Astrocyte (in vitro differentiated cells and primary cell): ENCODE measurements around the gene HK3. TPM values are rescaled to one million over a fixed set of nuclear protein-coding genes. Genes with fewer than 3 reads are reported as not detected.

Experiments used
- DNase-seq: peaks from one replicate; pipeline ENCODE4 v3.0.0-alpha.2; 2010; ENCODE audit warnings: low read depth
- FAIRE-seq: peaks from 2 replicates; lab custom pipeline; 2011; peaks lifted over from hg19 to GRCh38; lab: Jason Lieb, UNC
- H2AFZ ChIP-seq: 2 replicates; pipeline ENCODE4 v1.6.0; 2012; ENCODE audit warnings: low read depth, low read length, inconsistent platforms
- H3K27ac ChIP-seq: 2 replicates; pipeline ENCODE4 v1.5.1; 2011; ENCODE audit warnings: low read depth, low read length, inconsistent platforms
- H3K27me3 ChIP-seq: 2 replicates; pipeline ENCODE4 v1.6.0; 2011; ENCODE audit warnings: low read length, inconsistent platforms; ENCODE audit not compliant: insufficient read depth
- H3K36me3 ChIP-seq: 2 replicates; pipeline ENCODE4 v1.5.1; 2011; ENCODE audit warnings: low read length, inconsistent platforms; ENCODE audit not compliant: insufficient read depth
- H3K4me1 ChIP-seq: 2 replicates; pipeline ENCODE4 v1.5.1; 2011; ENCODE audit warnings: low read length, inconsistent platforms; ENCODE audit not compliant: insufficient read depth
- H3K4me2 ChIP-seq: 2 replicates; pipeline ENCODE4 v1.6.0; 2012; ENCODE audit warnings: low read length, inconsistent platforms
- H3K4me3 ChIP-seq: 2 replicates; pipeline ENCODE4 v1.5.1; 2011; ENCODE audit warnings: low read depth, mild to moderate bottlenecking, low read length, inconsistent platforms; ENCODE audit not compliant: insufficient read depth
- H3K79me2 ChIP-seq: 2 replicates; pipeline ENCODE4 v1.6.0; 2012; ENCODE audit warnings: mild to moderate bottlenecking, low read length, inconsistent platforms; ENCODE audit not compliant: insufficient read depth
- H3K9ac ChIP-seq: 2 replicates; pipeline ENCODE4 v1.6.0; 2012; ENCODE audit warnings: mild to moderate bottlenecking, low read length, inconsistent platforms
- H3K9me3 ChIP-seq: 2 replicates; pipeline ENCODE4 v1.5.1; 2012; ENCODE audit warnings: low read depth, mild to moderate bottlenecking, low read length, inconsistent platforms; ENCODE audit not compliant: insufficient read depth
- H4K20me1 ChIP-seq: 2 replicates; pipeline ENCODE4 v1.6.0; 2012; ENCODE audit warnings: low read length, inconsistent platforms; ENCODE audit not compliant: insufficient read depth
- H3K27ac Mint-ChIP-seq: one replicate; pipeline ENCODE4 v1.8.0; 2021; ENCODE audit warnings: mild to moderate bottlenecking, mixed read lengths; ENCODE audit not compliant: unreplicated experiment
- H3K27me3 Mint-ChIP-seq: one replicate; pipeline ENCODE4 v1.8.0; 2021; ENCODE audit warnings: low read depth, mixed read lengths; ENCODE audit not compliant: unreplicated experiment
- H3K36me3 Mint-ChIP-seq: one replicate; pipeline ENCODE4 v1.8.0; 2021; ENCODE audit warnings: low read depth, mixed read lengths; ENCODE audit not compliant: unreplicated experiment
- H3K4me1 Mint-ChIP-seq: one replicate; pipeline ENCODE4 v1.8.0; 2021; ENCODE audit warnings: low read depth, mixed read lengths; ENCODE audit not compliant: unreplicated experiment
- H3K4me3 Mint-ChIP-seq: one replicate; pipeline ENCODE4 v1.8.0; 2021; ENCODE audit warnings: mild to moderate bottlenecking, moderate library complexity, mixed read lengths; ENCODE audit not compliant: unreplicated experiment
- H3K9me3 Mint-ChIP-seq: one replicate; pipeline ENCODE4 v1.8.0; 2021; ENCODE audit warnings: mild to moderate bottlenecking, mixed read lengths; ENCODE audit not compliant: unreplicated experiment
- EZH2 ChIP-seq: IDR thresholded peaks from 2 replicates; pipeline ENCODE4 v1.6.1; 2012; ENCODE audit warnings: mild to moderate bottlenecking, low read length, inconsistent platforms; ENCODE audit not compliant: insufficient read depth
- total RNA-seq: library from RNA; stranded (reverse); gene quantifications from 2 replicates; pipeline ENCODE4 v1.2.1, GENCODE V29; 2021
- TF ChIP-seq, protein P1 (sequence below): IDR thresholded peaks from 2 replicates; pipeline ENCODE4 v1.5.1; 2011; ENCODE audit warnings: low read depth, mild to moderate bottlenecking, inconsistent platforms, low read length, moderate library complexity; ENCODE audit not compliant: insufficient read depth

HK3 gene
- total RNA-seq, 1 donor from 2014 or later: not detected

DNA sequence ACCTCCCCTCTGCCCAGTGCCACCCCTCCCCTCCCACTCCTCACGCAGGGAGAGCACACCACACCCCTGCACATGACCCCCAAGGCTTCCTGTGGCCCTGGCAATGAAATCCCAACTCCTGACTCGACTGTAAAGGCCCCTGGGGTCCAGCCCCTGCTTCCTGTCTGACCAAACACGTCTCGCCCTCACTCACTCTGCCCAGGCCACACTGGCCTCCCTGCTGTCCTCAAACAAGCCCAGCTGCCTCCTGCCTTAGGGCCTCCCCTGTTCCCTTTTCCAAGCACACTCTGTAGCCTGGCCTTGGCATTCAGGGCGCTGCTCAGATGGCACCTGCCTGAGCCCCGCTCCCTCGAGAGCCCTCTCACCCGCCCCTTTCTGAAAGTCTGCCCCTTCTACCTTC, 42.4 kb downstream of the HK3 start:
- Mint-ChIP-seq H3K36me3 (no peaks in the 10 kb centered on the region), H3K27ac (no peak overlapping the region), H3K4me3 (no peak overlapping the region), H3K27me3 (peaks cover 58% of the 10 kb centered on the region), H3K9me3 (no peaks in the 10 kb centered on the region), H3K4me1 (peaks cover 4% of the 10 kb centered on the region)
- Histone ChIP-seq H3K9me3 (no peaks in the 10 kb centered on the region), H3K27ac (no peak overlapping the region), H3K4me1 (no peaks in the 10 kb centered on the region), H3K9ac (no peak overlapping the region), H4K20me1 (no peaks in the 10 kb centered on the region), H3K4me3 (no peak overlapping the region), H2AFZ (no peak overlapping the region), H3K4me2 (no peak overlapping the region), H3K79me2 (no peaks in the 10 kb centered on the region), H3K36me3 (no peaks in the 10 kb centered on the region), H3K27me3 (peaks cover 11% of the 10 kb centered on the region)
- DNase-seq (no peak), FAIRE-seq (no peak)
- no peak for TF ChIP-seq EZH2
- TF ChIP-seq, protein P1, sequence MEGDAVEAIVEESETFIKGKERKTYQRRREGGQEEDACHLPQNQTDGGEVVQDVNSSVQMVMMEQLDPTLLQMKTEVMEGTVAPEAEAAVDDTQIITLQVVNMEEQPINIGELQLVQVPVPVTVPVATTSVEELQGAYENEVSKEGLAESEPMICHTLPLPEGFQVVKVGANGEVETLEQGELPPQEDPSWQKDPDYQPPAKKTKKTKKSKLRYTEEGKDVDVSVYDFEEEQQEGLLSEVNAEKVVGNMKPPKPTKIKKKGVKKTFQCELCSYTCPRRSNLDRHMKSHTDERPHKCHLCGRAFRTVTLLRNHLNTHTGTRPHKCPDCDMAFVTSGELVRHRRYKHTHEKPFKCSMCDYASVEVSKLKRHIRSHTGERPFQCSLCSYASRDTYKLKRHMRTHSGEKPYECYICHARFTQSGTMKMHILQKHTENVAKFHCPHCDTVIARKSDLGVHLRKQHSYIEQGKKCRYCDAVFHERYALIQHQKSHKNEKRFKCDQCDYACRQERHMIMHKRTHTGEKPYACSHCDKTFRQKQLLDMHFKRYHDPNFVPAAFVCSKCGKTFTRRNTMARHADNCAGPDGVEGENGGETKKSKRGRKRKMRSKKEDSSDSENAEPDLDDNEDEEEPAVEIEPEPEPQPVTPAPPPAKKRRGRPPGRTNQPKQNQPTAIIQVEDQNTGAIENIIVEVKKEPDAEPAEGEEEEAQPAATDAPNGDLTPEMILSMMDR: no peak

DNA sequence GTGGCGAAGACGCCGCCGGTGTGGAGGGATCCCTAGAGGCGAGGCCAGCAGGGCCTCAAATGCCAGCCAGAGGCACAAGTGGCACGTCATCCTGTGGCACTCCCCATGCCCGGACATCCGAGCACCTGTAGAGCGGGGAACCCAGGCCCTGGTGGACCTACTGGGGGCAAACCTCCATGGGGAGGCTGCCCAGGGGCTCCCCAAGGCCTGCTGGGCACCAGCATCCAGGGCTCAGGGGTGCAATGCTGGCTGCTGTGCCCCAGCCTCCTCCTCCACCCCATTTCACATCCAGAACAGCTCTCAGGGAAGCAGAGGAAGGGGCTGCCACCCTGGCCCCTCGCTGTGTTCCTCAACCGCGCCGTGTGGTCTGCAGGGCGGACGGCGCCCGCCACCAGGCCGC, 43.5 kb downstream of the HK3 start:
- peaks cover 11% of the 10 kb centered on the region for H3K27me3 ChIP-seq
- H3K9ac ChIP-seq: no peak overlapping the region
- Mint-ChIP-seq H3K36me3 (no peaks in the 10 kb centered on the region), H3K4me3 (no peak overlapping the region), H3K4me1 (peaks cover 4% of the 10 kb centered on the region), H3K9me3 (no peaks in the 10 kb centered on the region), H3K27ac (no peak overlapping the region), H3K27me3 (peaks cover 60% of the 10 kb centered on the region)
- no peaks in the 10 kb centered on the region for H3K79me2 ChIP-seq
- H3K4me1 ChIP-seq: no peaks in the 10 kb centered on the region
- TF ChIP-seq, protein P1: no peak
- TF ChIP-seq EZH2: no peak
- DNase-seq: no peak
- no peak overlapping the region for H3K27ac ChIP-seq
- H3K9me3 ChIP-seq: no peaks in the 10 kb centered on the region
- H4K20me1 ChIP-seq: no peaks in the 10 kb centered on the region
- H3K4me2 ChIP-seq: no peak overlapping the region
- H2AFZ ChIP-seq: no peak overlapping the region
- FAIRE-seq: no peak
- H3K4me3 ChIP-seq: no peak overlapping the region
- no peaks in the 10 kb centered on the region for H3K36me3 ChIP-seq

DNA sequence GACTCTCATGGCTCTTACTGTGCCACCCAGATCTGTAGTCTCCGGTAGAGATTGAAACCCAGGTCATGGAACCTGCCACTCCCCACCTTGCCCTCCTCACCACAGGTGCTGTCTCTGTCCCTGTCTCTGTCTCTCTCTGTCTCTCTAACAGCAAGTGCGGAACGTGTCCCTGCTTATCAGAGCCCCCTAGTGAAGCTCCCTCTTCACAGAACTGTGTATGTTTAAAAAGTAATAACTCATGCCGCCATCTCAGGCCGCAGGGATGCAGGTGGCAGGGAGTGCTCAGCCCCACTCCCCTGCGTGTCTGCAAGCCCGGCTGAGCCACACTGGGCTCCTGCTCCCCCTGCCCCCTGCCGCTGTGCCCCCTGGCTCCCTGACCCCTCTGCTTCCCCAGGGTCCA, 45.0 kb downstream of the HK3 start:
- H3K9me3 ChIP-seq: no peaks in the 10 kb centered on the region
- no peaks in the 10 kb centered on the region for H3K36me3 ChIP-seq
- H3K9ac ChIP-seq: no peak overlapping the region
- Mint-ChIP-seq H3K36me3 (no peaks in the 10 kb centered on the region), H3K4me1 (peaks cover 4% of the 10 kb centered on the region), H3K9me3 (no peaks in the 10 kb centered on the region), H3K4me3 (no peak overlapping the region), H3K27me3 (peaks cover 62% of the 10 kb centered on the region), H3K27ac (no peak overlapping the region)
- no peak overlapping the region for H3K4me2 ChIP-seq
- H3K27me3 ChIP-seq: peaks cover 11% of the 10 kb centered on the region
- FAIRE-seq: no peak
- H3K4me3 ChIP-seq: no peak overlapping the region
- no peaks in the 10 kb centered on the region for H3K4me1 ChIP-seq
- H3K27ac ChIP-seq: no peak overlapping the region
- no peak for DNase-seq
- no peak overlapping the region for H2AFZ ChIP-seq
- no peaks in the 10 kb centered on the region for H3K79me2 ChIP-seq
- no peaks in the 10 kb centered on the region for H4K20me1 ChIP-seq
- TF ChIP-seq, protein P1: no peak
- TF ChIP-seq EZH2: no peak
